Ovary (tissue), 9 donors: ENCODE results near the gene ZNF358. TPM values are rescaled to one million over a fixed set of nuclear protein-coding genes. Genes with fewer than 3 reads are reported as not detected.

Source experiments
- DNase-seq, 5 donors: peaks; one replicate each; pipeline ENCODE4 v3.0.0-alpha.2; 2019 to 2020
- H3K27ac ChIP-seq, 2 donors: fragments of 200-600 bp; one replicate each; pipeline versions ENCODE4 v1.5.1 to v1.8.0; 2019 to 2022
- H3K27me3 ChIP-seq: fragments of 200-600 bp; one replicate; pipeline ENCODE4 v1.8.0; 2022
- H3K36me3 ChIP-seq: fragments of 200-600 bp; sonication (generic); one replicate; pipeline ENCODE4 v1.5.1; 2019
- H3K4me1 ChIP-seq: one replicate; pipeline ENCODE4 v1.8.1; 2013; ENCODE audit warnings: mild to moderate bottlenecking, moderate library complexity; ENCODE audit not compliant: insufficient read depth
- H3K4me3 ChIP-seq: fragments of 200-600 bp; sonication (generic); one replicate; pipeline ENCODE4 v1.5.1; 2017
- H3K9me3 ChIP-seq, 2 donors: fragments of 200-600 bp in 1 of 2; sonication (generic) in 1 of 2; one replicate each; pipeline versions ENCODE4 v1.5.1 to v1.8.1; 2013 to 2019; ENCODE audit warnings: mild to moderate bottlenecking in 1 of 2, moderate library complexity in 1 of 2
- CTCF ChIP-seq, 3 donors: fragments of 450-650 bp in 2 of 3; fragments of 200-600 bp in 1 of 3; IDR thresholded peaks; one replicate each; pipeline versions ENCODE4 v1.5.1 to v1.8.0; 2016 to 2022; ENCODE audit warnings: antibody characterized with exemption in 3 of 3, mild to moderate bottlenecking in 1 of 3
- EP300 ChIP-seq: sonication (generic); formaldehyde crosslinking; IDR thresholded peaks from one replicate; pipeline ENCODE4 v1.6.1; 2017; ENCODE audit warnings: antibody characterized with exemption
- POLR2A ChIP-seq: fragments of 450-650 bp; IDR thresholded peaks from one replicate; pipeline ENCODE4 v1.6.1; 2017; ENCODE audit warnings: antibody characterized with exemption, mild to moderate bottlenecking, moderate library complexity
- WGBS, 3 donors: extraction: QIAGEN DNeasy Blood & Tissue Kit in 1 of 3; methylation state at CpG; one replicate each; pipeline versions ENCODE4 v1.1.5 to v1.1.7; 2013 to 2017; 5-methylcytosine and 5-hydroxymethylcytosine counted together
- intact Hi-C, 4 donors: fragments of 100-400 bp; cut with DNase I; formaldehyde crosslinking; loops; one replicate each; pipeline versions ENCODE4 v1.11.0 to v1.15.1; 2022 to 2023
- polyA plus RNA-seq, 2 donors: library from polyadenylated mRNA; stranded (reverse); fragments of 200-250 nt in 1 of 2; fragments of 350-450 nt in 1 of 2; fragmentation: Illumina TruSeq in 1 of 2; extraction: RNeasy Lipid Tissue Mini Kit (QIAGEN cat#74804) in 1 of 2; gene quantifications; one replicate each; pipeline ENCODE4 v1.2.3, GENCODE V29; 2013 to 2014
- total RNA-seq, 7 donors: library from RNA; depleted of rRNA in 2 of 7; stranded (reverse); fragments of >200 nt in 2 of 7; fragmentation: NEBNext Ultra II Directional in 3 of 7; extraction: Animal tissue kit (Norgen Biotek cat#: 25700) in 3 of 7; gene quantifications; one replicate each; pipeline versions ENCODE4 v1.1.0 to v1.2.4, GENCODE V29; 2016 to 2023
- donor health status: DM: no; HTN: no; CAD: no; lungs with moderate emphysema.
- donor health status: DM: no; HTN: no; CAD: no.
- donor health status: Bipolar disorder and iron deficiency.
- donor health status: DM: yes; HTN: yes; CAD: no.
- donor health status: DM: no; HTN: no; CAD: no.
- donor health status: DM: yes; HTN: yes; CAD: no.

Gene ZNF358
- total and polyA plus RNA-seq, 9 donors, result 9.2 to 112 (median 88.2) TPM

GRCh38 chr19:7554565-7554964 lies 38.7 kb downstream of the ZNF358 start:
- H3K27me3 ChIP-seq, result no peaks in the 10 kb centered on the region
- 85 to 90% (median 89%) methylated on average over 27 to 28 of the region's 28 CpGs for WGBS, 3 donors
- H3K4me3 ChIP-seq, result no peak overlapping the region
- intact Hi-C loops, result no loop called here
- H3K27ac ChIP-seq, result no peak overlapping the region
- peak in 1 of 5 donors; percentile 30 for DNase-seq
- H3K36me3 ChIP-seq, result no peaks in the 10 kb centered on the region
- no peak for TF ChIP-seq CTCF (IDR thresholded peaks at IDR 0.05)
- TF ChIP-seq POLR2A, result no peak
- no peak for TF ChIP-seq EP300
- H3K9me3 ChIP-seq, result no peaks in the 10 kb centered on the region
- H3K4me1 ChIP-seq, result no peaks in the 10 kb centered on the region

GRCh38 chr19:7554990-7555864 lies 39.3 kb downstream of the ZNF358 start:
- peak in 3 of 5 donors; percentile 13 to 51 (median 37) for DNase-seq
- Histone ChIP-seq H3K27me3 (no peaks in the 10 kb centered on the region), H3K36me3 (no peaks in the 10 kb centered on the region), H3K4me3 (no peak overlapping the region), H3K4me1 (no peaks in the 10 kb centered on the region), H3K27ac (no peak overlapping the region), H3K9me3 (no peaks in the 10 kb centered on the region)
- WGBS, 3 donors, result 69 to 80% (median 73%) methylated on average over 46 to 62 of the region's 62 CpGs
- intact Hi-C loops, result no loop called here
- TF ChIP-seq POLR2A (no peak), EP300 (no peak), CTCF (IDR thresholded peaks at IDR 0.05) (no peak)

GRCh38 chr19:7556696-7557315 lies 40.9 kb downstream of the ZNF358 start:
- intact Hi-C loops, result no loop called here

GRCh38 chr19:7558667-7559066 lies 42.8 kb downstream of the ZNF358 start:
- Histone ChIP-seq H3K4me1 (no peaks in the 10 kb centered on the region), H3K27ac (no peak overlapping the region), H3K9me3 (no peaks in the 10 kb centered on the region), H3K36me3 (no peaks in the 10 kb centered on the region), H3K27me3 (no peaks in the 10 kb centered on the region), H3K4me3 (no peak overlapping the region)
- TF ChIP-seq POLR2A (no peak), CTCF (IDR thresholded peaks at IDR 0.05) (no peak), EP300 (no peak)
- intact Hi-C loops, result no loop called here
- no peak for DNase-seq
- 91 to 96% (median 95%) methylated on average over 18 of the region's 18 CpGs for WGBS, 3 donors

More at GRCh38 chr19:7556696-7557315, 40.9 kb downstream of the ZNF358 start:
- H3K27me3 ChIP-seq, result no peaks in the 10 kb centered on the region
- H3K27ac ChIP-seq, result no peak overlapping the region
- no peak overlapping the region for H3K4me3 ChIP-seq
- no peaks in the 10 kb centered on the region for H3K4me1 ChIP-seq
- H3K9me3 ChIP-seq, result no peaks in the 10 kb centered on the region
- 94 to 95% (median 94%) methylated on average over 54 of the region's 54 CpGs for WGBS, 3 donors
- TF ChIP-seq EP300, result no peak
- no peak for TF ChIP-seq CTCF (IDR thresholded peaks at IDR 0.05)
- TF ChIP-seq POLR2A, result no peak
- H3K36me3 ChIP-seq, result no peaks in the 10 kb centered on the region
- peak in 2 of 5 donors; percentile 35 to 37 for DNase-seq
